Glomerular visceral epithelial cell (primary cell): ENCODE measurements around the gene TNIK.

Experiments used
- DNase-seq: peaks from one replicate; pipeline ENCODE4 v3.0.0-alpha.2; 2016; ENCODE audit errors: extremely low spot score

Gene TNIK

DNA sequence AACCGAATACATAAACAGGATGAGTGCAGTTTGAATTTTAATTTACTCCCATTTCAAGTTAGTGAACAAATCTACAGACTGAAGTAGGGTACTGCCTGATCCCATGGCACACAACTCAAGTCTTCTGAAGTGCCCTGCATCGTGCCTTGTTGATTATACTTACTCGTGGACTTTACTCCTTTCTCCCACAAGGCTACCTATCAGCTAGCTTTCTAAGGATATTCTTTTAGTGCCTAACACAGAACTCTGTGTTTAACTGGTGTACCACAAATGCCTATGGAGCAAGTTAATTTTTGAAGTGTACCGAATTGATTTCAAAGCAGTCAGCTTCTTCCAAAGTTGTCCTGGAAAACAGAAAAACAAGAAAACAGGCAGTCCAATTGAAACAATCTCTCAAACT lies 119.8 kb downstream of the TNIK start:
- no peak for DNase-seq

DNA sequence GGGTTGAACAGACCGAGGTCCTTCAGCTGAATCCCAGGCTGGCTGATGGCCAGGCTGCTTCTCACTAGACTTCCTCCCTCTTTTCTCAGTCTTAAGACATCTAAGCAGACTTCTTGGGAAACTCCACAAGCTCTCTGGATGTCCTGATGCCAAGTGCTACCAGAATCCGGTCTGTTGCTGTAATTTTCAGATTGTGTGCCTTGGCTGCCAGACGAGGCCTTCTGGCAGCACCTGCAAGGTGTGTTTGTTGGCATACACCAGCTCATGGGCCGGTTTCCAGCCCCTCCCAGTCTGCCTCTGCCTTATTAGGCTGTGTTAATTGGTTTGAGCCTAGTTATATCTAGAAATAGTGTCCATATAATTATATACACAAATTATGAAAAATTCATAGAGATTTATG lies 120.6 kb downstream of the TNIK start:
- DNase-seq, result no peak

- no peak for DNase-seq
These were observed 123.8 kb downstream of the TNIK start for GRCh38 chr3:171336406-171336805.

DNA sequence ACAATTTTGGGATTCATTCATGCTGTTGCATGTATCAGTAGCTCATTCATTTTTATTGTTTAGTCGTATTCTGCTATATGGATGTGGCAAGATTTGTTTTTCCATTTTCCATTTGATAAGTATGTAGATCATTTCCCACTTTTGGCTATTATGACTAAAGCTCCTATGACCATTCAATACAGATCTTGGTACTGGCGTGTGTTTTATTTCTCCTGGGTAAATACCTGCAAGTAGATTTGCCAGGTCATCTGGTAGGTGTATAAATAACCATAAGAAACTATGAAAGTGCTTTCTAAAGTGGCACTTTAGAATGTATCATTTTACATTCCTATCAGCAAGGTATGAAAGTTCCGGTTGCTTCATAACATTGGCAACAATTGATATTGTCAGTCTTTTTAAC lies 124.6 kb downstream of the TNIK start:
- no peak for DNase-seq

DNA sequence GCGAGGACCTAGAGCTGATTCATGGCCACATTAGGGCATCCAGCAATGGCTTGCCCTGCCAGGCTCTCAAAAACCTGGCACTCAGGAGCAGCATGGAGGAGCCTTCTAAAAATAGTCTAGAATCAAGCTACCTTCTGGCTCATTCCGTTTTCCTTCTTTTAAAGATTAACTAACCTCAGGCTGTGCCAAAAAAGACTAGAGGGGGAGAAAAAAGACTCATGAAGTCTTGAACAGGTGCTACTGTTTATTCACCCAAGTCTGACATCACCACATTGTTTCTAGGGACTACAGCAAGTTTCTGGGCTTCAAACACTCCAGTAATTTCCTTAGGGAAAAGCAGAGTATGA lies 125.8 kb downstream of the TNIK start:
- peak; percentile 89 for DNase-seq

DNA sequence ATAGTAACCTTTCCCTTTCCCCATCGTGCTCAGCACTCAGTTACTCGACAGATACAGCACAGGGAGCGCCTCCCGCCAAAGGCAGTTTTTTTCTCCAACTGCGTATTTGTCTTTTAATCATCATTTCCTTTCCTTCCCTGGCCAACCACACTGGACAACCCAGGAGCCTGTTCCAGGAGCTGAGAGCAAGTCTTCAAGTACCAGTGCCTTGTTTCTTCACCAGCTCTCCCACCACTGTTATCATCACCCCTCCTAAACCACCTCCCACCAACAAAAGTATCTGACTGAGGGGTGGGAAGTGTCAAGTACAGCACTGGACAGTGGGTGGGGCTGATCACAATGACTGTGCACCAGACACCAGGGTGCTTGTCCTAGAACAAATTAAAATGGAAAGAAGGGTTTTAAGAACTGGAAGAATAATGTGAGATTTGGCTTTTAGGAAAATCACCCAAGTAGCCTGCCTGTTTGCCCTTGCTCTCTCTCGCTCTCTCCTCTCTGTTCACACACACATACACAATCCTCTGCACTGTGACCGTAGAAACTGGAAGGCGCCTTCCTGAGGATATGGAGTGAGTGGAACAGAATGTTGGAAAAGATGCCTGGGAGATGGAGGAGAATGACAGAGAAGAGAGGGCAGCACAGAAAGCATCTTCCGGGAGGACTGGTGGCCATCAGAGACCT lies 126.3 kb downstream of the TNIK start:
- no peak for DNase-seq

DNA sequence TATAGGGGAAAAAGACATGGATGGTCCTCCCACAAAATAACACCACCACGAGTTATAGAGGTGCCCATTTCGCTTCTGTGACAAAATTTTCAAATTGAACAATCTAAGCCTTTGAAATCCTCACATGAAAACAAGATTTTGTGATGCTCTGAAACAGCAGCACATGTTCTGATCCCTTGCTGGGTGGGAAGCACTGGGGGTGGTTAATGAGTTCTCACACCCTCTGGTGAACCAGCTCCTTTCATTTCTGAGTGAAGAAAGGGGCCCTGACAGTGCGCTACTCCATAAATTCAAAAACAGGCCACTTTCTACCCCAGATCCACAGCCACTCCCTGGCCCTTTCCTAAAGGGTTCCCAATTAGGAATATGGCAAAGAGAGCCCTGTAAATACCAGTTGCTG lies 129.3 kb downstream of the TNIK start:
- no peak for DNase-seq

GRCh38 chr3:171329746-171330145 lies 130.5 kb downstream of the TNIK start:
- DNase-seq, result no peak

GRCh38 chr3:171328419-171329082 lies 131.7 kb downstream of the TNIK start:
- no peak for DNase-seq

- DNase-seq, result peak; percentile 82
These were observed 132.6 kb downstream of the TNIK start for GRCh38 chr3:171327441-171328174.

DNA sequence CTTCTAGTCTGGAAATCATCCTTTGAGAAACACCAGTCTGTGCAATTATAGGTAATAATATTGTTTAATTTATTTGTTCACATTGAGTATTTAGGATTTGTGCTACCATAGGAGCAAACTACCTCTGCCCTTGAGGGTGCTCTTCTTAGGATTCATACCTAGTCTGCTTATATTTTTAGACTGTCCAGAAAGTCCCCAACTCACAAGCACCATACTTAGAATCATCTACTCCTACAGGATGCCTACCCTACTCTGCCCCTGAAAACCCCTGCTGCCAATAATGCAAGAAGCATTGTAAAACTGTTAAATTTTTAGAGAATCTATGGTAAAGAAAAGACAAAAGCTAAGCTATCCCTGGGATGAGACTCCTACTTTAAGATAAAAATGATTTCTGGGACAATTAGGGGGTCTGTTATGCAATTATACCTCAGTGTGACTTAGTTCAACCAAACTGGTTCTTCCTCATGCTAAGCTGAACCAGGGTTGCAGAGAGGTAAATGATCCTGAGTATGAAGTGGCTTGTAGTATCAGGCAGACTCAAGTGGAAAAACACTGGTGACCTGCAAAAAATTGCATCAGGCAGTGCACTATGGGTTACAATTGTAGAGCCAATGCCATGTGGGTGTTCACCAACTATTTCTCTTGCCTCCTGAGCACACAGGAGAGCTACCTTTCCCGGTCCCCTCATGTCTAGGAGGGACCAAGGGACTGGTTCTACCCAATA lies 133.3 kb downstream of the TNIK start:
- DNase-seq, result no peak

DNA sequence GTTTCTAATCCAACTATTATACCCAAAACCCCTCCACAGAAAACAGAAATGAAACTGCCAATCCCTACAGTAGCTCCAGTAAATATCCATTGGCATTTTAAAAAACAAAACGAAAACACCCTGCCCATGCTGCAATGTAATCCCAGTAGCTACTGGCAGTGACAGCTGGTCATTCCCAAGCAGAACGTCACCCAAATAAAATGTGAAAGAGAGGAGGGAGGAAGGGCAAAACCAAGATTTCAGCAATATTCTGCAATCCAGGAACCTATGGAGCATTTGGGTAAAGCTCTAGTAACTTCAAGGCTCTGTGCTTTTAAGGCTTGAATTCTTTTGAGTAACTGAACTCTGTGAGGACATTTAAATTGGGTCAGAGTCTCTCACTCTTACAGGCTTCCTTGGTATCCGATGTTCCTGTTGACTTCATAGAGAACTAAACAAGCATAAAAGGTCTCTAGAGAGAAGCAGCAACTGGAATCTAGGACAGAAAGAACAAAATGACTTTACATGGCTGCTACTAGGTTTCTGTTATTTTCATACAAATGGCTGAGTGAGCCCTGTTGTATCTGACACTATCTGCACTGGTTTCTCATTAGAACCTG lies 136.2 kb downstream of the TNIK start:
- no peak for DNase-seq

GRCh38 chr3:171321559-171322360 lies 138.4 kb downstream of the TNIK start:
- DNase-seq, result no peak

DNA sequence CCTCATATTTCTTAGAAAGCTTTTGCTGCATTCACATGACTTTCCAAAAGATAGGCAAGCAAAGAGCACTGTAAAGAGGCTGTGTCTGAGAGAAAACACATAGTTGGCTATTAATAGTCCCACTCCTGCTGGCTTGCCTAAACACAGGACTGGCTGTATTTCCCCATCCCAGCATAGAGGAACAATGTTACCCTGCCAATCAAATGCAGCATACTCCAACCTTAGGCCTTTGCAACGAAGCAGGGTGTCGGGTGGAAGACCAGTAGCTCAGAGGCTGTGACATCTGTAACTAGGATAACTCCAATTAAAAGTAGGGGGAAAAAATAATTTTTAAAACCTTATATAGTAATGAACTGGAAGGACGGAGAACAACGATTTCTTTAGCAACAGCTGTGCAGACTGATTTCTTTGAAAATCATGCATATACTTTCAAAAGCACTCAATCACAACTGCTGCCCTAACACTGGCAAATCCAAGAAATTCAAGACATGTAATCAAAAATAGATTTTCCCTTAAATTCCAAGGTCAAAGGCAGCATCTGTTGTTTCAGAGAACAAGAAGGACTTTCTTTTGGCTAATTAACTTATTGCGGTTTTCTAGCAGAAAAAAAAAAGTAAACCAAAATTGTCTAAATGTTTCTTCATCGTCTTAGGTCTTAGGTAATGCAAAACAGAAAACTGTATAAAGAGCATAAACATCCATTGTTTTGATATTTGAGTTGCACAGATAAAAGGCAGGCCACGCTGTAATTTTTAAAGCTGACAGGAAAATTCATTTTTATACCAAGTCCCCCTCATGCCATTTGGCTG lies 139.3 kb downstream of the TNIK start:
- DNase-seq, result no peak

DNA sequence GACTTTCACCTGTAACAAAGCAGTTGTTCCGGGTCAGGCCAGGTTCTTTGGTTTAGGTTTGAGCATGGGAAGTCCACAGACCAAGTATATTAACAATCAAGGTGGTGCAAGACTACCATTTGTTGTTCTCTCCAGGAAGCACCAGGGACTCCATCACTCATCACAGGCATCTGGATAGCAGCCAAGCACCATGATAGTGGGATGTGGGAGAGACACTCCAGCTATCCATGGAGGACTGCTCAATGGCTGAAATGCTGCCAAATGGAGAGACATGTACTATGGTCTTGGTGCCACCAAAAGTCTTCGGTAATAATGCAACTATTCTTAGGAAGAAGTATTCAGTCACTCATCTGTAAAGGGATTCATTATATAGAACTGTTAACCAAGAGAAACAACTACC lies 143.0 kb downstream of the TNIK start:
- peak; percentile 29 for DNase-seq

DNA sequence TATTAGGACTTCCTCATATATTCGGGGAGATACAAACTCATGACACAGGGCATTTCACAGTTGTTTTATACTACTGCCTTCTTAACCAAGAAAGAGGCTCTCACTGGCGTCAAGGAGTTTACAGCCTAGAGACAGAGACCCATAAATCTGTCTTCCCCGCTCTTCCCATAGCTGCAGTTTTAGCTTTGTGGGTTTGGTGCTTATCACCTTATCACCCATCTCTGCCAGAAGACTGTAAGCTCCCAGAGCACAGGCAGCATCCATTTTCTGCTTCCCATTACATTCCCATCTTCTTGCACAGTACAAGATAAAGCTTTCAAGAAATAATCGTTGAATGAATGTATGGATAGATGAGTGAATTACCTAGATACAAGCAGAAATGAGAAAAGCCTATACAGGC lies 144.3 kb downstream of the TNIK start:
- DNase-seq, result no peak

DNA sequence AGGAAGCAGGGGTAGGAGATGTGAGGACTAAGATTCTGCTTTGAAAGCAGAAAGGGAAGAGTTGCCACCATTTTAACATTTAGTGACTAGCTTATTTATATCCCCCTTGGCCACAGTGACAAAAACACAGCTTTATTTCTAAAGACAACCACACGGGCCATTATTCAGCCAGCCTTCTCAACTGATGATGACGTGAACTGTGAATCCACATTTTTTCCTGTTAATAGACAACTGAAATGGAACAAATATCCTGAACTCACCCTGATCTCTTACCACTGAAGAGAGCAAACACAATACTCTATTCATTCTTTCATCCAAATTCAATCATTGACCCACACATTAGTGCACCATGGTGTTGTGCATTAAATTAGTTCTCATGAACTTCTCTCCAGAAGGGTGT lies 145.1 kb downstream of the TNIK start:
- peak; percentile 89 for DNase-seq

DNA sequence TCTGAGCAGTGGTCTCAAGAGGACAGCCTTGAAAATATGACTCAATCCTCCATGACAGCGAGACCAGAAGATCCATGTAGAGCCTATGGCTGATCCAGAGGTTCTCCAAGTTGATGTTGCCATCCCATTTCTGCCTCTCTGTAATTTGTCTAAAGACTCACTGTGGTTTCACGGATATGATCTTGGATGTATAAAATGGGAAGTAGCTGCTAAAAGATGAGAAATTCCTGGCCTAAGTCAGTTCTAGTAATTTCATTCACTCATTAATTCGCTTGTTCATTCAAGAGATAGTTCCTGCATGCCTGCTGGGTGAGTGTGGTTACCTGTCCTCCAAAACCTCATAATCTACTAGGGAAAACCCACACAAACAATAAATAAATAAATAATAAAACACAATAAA lies 145.9 kb downstream of the TNIK start:
- peak; percentile 62 for DNase-seq

- DNase-seq, result no peak
These were observed 146.5 kb downstream of the TNIK start for GRCh38 chr3:171313702-171314101.

DNA sequence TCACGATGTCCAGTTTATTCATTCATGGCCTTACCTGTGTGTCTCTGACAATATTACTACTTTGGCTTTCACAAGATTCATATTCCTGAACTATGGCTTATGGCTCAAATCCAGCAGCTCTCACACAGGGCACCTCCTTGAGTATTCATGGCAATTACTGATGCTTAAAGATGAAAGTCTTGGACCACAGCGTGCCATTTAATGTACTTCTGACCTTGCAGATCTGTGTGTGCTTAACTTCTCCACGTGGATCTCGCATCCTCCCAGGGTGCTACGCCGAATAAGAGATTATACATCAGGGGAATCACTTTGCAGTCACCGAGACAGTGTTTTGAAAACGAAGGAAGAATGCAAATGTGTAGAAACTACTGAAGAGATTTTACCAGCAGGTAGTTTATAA lies 147.5 kb downstream of the TNIK start:
- no peak for DNase-seq
